B cell (primary cell): ENCODE measurements around the gene FLYWCH2.

Experiments used
- EZH2 ChIP-seq: IDR thresholded peaks from 2 replicates; pipeline ENCODE4 v1.6.1; 2012; ENCODE audit warnings: borderline replicate concordance, low read depth, mild to moderate bottlenecking, moderate library complexity, low read length; ENCODE audit not compliant: insufficient read depth, poor library complexity, severe bottlenecking
- TF ChIP-seq, protein P1 (sequence below): fragments of 200-600 bp; IDR thresholded peaks from one replicate; pipeline ENCODE4 v1.8.0; 2022; ENCODE audit warnings: antibody characterized with exemption, mild to moderate bottlenecking

DNA sequence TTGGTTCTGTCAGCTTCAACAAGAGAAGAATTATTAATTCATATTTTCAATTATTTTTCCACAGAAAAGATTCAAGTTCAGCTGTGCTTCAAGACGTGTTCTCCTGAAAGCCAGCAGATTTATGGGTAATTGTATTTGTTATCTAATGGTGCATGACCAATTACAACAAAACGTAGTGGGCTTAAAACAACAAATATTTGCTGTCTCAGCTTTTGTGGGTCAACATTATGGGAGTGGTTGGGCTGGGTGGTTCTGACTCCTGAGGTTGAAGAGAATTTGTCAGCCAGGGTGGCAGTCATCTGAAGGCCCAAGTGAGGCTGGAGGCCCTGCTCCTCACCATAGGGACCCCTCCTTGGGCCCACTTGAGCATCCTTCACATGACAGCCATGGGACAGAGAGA, 57.0 kb downstream of the FLYWCH2 start:
- no peak for TF ChIP-seq EZH2
- TF ChIP-seq, protein P1, sequence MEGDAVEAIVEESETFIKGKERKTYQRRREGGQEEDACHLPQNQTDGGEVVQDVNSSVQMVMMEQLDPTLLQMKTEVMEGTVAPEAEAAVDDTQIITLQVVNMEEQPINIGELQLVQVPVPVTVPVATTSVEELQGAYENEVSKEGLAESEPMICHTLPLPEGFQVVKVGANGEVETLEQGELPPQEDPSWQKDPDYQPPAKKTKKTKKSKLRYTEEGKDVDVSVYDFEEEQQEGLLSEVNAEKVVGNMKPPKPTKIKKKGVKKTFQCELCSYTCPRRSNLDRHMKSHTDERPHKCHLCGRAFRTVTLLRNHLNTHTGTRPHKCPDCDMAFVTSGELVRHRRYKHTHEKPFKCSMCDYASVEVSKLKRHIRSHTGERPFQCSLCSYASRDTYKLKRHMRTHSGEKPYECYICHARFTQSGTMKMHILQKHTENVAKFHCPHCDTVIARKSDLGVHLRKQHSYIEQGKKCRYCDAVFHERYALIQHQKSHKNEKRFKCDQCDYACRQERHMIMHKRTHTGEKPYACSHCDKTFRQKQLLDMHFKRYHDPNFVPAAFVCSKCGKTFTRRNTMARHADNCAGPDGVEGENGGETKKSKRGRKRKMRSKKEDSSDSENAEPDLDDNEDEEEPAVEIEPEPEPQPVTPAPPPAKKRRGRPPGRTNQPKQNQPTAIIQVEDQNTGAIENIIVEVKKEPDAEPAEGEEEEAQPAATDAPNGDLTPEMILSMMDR = no peak
